ENCODE data around the gene ZNF536. TPM values are rescaled to one million over a fixed set of nuclear protein-coding genes. Genes with fewer than 3 reads are reported as not detected.

The ZNF536 gene
- total RNA-seq, 2 experiments from 2014 or later = not detected

- no peak overlapping the region for H3K4me3 Mint-ChIP-seq
- ChIA-PET CTCF (no interaction called here), POLR2A (no interaction called here)
- H3K27ac Mint-ChIP-seq = no peak overlapping the region
- H3K27me3 Mint-ChIP-seq = peaks cover 3% of the 10 kb centered on the region
- no peaks in the 10 kb centered on the region for H3K9me3 Mint-ChIP-seq (ENCODE audit: low read depth)
- DNase-seq (no peak), ATAC-seq (no peak)
- H3K4me1 Mint-ChIP-seq = no peaks in the 10 kb centered on the region
- intact Hi-C loops (cut with DNase I, micrococcal nuclease) = no loop called here
- no peaks in the 10 kb centered on the region for H3K36me3 Mint-ChIP-seq (ENCODE audit: low read depth)
Observed at GRCh38 chr19:30446850-30447552, 74.8 kb downstream of the ZNF536 start.

GRCh38 chr19:30447553-30447870 lies 75.3 kb downstream of the ZNF536 start:
- Mint-ChIP-seq H3K36me3 (ENCODE audit: low read depth) (no peaks in the 10 kb centered on the region), H3K9me3 (ENCODE audit: low read depth) (no peaks in the 10 kb centered on the region), H3K27me3 (peaks cover 3% of the 10 kb centered on the region), H3K4me1 (no peaks in the 10 kb centered on the region), H3K4me3 (no peak overlapping the region), H3K27ac (no peak overlapping the region)
- intact Hi-C loops (cut with DNase I, micrococcal nuclease) = no loop called here
- DNase-seq (no peak), ATAC-seq (no peak)
- CTCF ChIA-PET = no interaction called here
- POLR2A ChIA-PET = no interaction called here

- ChIA-PET CTCF (no interaction called here), POLR2A (no interaction called here)
- ATAC-seq (no peak), DNase-seq (no peak)
- intact Hi-C loops (cut with DNase I, micrococcal nuclease) = no loop called here
- no peaks in the 10 kb centered on the region for H3K4me1 Mint-ChIP-seq
- H3K27me3 Mint-ChIP-seq = peaks cover 3% of the 10 kb centered on the region
- no peak overlapping the region for H3K27ac Mint-ChIP-seq
- H3K9me3 Mint-ChIP-seq (ENCODE audit: low read depth) = no peaks in the 10 kb centered on the region
- no peak overlapping the region for H3K4me3 Mint-ChIP-seq
- H3K36me3 Mint-ChIP-seq (ENCODE audit: low read depth) = no peaks in the 10 kb centered on the region
Observed at GRCh38 chr19:30448386-30449077, 76.3 kb downstream of the ZNF536 start.

GRCh38 chr19:30449078-30449590 lies 77.0 kb downstream of the ZNF536 start:
- Mint-ChIP-seq H3K4me3 (no peak overlapping the region), H3K4me1 (no peaks in the 10 kb centered on the region), H3K27ac (no peak overlapping the region), H3K36me3 (ENCODE audit: low read depth) (no peaks in the 10 kb centered on the region), H3K27me3 (peaks cover 3% of the 10 kb centered on the region), H3K9me3 (ENCODE audit: low read depth) (no peaks in the 10 kb centered on the region)
- DNase-seq (no peak), ATAC-seq (no peak)
- ChIA-PET POLR2A (no interaction called here), CTCF (no interaction called here)
- intact Hi-C loops (cut with DNase I, micrococcal nuclease) = no loop called here

GRCh38 chr19:30449673-30450072 lies 77.5 kb downstream of the ZNF536 start:
- Mint-ChIP-seq H3K9me3 (ENCODE audit: low read depth) (no peaks in the 10 kb centered on the region), H3K4me3 (no peak overlapping the region), H3K4me1 (no peaks in the 10 kb centered on the region), H3K36me3 (ENCODE audit: low read depth) (no peaks in the 10 kb centered on the region), H3K27ac (no peak overlapping the region), H3K27me3 (peaks cover 3% of the 10 kb centered on the region)
- intact Hi-C loops (cut with DNase I, micrococcal nuclease) = no loop called here
- ATAC-seq (no peak), DNase-seq (no peak)
- ChIA-PET POLR2A (no interaction called here), CTCF (interaction anchor here (0.6 kb wide), 2 partner anchors 100 to 1569 kb away, joined by 3 to 4 read pairs; no protein-coding TSS in a partner anchor)

GRCh38 chr19:30450100-30450499 lies 77.9 kb downstream of the ZNF536 start:
- H3K9me3 Mint-ChIP-seq (ENCODE audit: low read depth) = no peaks in the 10 kb centered on the region
- no peaks in the 10 kb centered on the region for H3K4me1 Mint-ChIP-seq
- no peak overlapping the region for H3K27ac Mint-ChIP-seq
- ChIA-PET CTCF (interaction anchor here (0.6 to 1.3 kb wide), 3 partner anchors 63 to 1569 kb away, joined by 3 to 4 read pairs (median 4); no protein-coding TSS in a partner anchor), POLR2A (no interaction called here)
- H3K27me3 Mint-ChIP-seq = peaks cover 3% of the 10 kb centered on the region
- DNase-seq = no peak
- ATAC-seq = no peak
- H3K36me3 Mint-ChIP-seq (ENCODE audit: low read depth) = no peaks in the 10 kb centered on the region
- no peak overlapping the region for H3K4me3 Mint-ChIP-seq
- intact Hi-C loops (cut with DNase I, micrococcal nuclease) = no loop called here

- no peak overlapping the region for H3K27ac Mint-ChIP-seq
- DNase-seq (no peak), ATAC-seq (no peak)
- H3K4me3 Mint-ChIP-seq = no peak overlapping the region
- no peaks in the 10 kb centered on the region for H3K4me1 Mint-ChIP-seq
- no peaks in the 10 kb centered on the region for H3K36me3 Mint-ChIP-seq (ENCODE audit: low read depth)
- peaks cover 3% of the 10 kb centered on the region for H3K27me3 Mint-ChIP-seq
- H3K9me3 Mint-ChIP-seq (ENCODE audit: low read depth) = no peaks in the 10 kb centered on the region
- intact Hi-C loops (cut with DNase I, micrococcal nuclease) = no loop called here
- ChIA-PET CTCF (interaction anchor here (1.3 kb wide), 1 partner anchor 62 kb away, joined by 4 read pairs; no protein-coding TSS in a partner anchor), POLR2A (no interaction called here)
Observed at GRCh38 chr19:30450835-30451321, 78.7 kb downstream of the ZNF536 start.

GRCh38 chr19:30452931-30453330 lies 80.7 kb downstream of the ZNF536 start:
- no peak overlapping the region for H3K27ac Mint-ChIP-seq
- H3K9me3 Mint-ChIP-seq (ENCODE audit: low read depth) = no peaks in the 10 kb centered on the region
- ChIA-PET POLR2A (no interaction called here), CTCF (no interaction called here)
- no peaks in the 10 kb centered on the region for H3K36me3 Mint-ChIP-seq (ENCODE audit: low read depth)
- intact Hi-C loops (cut with DNase I, micrococcal nuclease) = no loop called here
- no peak overlapping the region for H3K4me3 Mint-ChIP-seq
- no peak for DNase-seq
- H3K27me3 Mint-ChIP-seq = peaks cover 2% of the 10 kb centered on the region
- ATAC-seq = no peak
- no peaks in the 10 kb centered on the region for H3K4me1 Mint-ChIP-seq

GRCh38 chr19:30453743-30454142 lies 81.6 kb downstream of the ZNF536 start:
- ChIA-PET POLR2A (no interaction called here), CTCF (no interaction called here)
- H3K27ac Mint-ChIP-seq = no peak overlapping the region
- intact Hi-C loops (cut with DNase I, micrococcal nuclease) = no loop called here
- no peaks in the 10 kb centered on the region for H3K4me1 Mint-ChIP-seq
- DNase-seq (no peak), ATAC-seq (no peak)
- no peaks in the 10 kb centered on the region for H3K36me3 Mint-ChIP-seq (ENCODE audit: low read depth)
- no peaks in the 10 kb centered on the region for H3K27me3 Mint-ChIP-seq
- H3K4me3 Mint-ChIP-seq = no peak overlapping the region
- peaks cover under 1% of the 10 kb centered on the region for H3K9me3 Mint-ChIP-seq (ENCODE audit: low read depth)

GRCh38 chr19:30455881-30456280 lies 83.7 kb downstream of the ZNF536 start:
- H3K4me1 Mint-ChIP-seq = no peaks in the 10 kb centered on the region
- no peaks in the 10 kb centered on the region for H3K27me3 Mint-ChIP-seq
- ChIA-PET POLR2A (no interaction called here), CTCF (no interaction called here)
- DNase-seq = no peak
- no peaks in the 10 kb centered on the region for H3K36me3 Mint-ChIP-seq (ENCODE audit: low read depth)
- H3K4me3 Mint-ChIP-seq = no peak overlapping the region
- H3K27ac Mint-ChIP-seq = no peak overlapping the region
- H3K9me3 Mint-ChIP-seq (ENCODE audit: low read depth) = peaks cover 3% of the 10 kb centered on the region
- intact Hi-C loops (cut with DNase I, micrococcal nuclease) = no loop called here
- ATAC-seq = no peak

- Mint-ChIP-seq H3K36me3 (ENCODE audit: low read depth) (no peaks in the 10 kb centered on the region), H3K4me1 (no peaks in the 10 kb centered on the region), H3K27ac (no peak overlapping the region), H3K9me3 (ENCODE audit: low read depth) (peaks cover 3% of the 10 kb centered on the region), H3K27me3 (no peaks in the 10 kb centered on the region), H3K4me3 (no peak overlapping the region)
- no peak for DNase-seq
- ChIA-PET CTCF (no interaction called here), POLR2A (no interaction called here)
- intact Hi-C loops (cut with DNase I, micrococcal nuclease) = no loop called here
- no peak for ATAC-seq
Observed at GRCh38 chr19:30457484-30457883, 85.3 kb downstream of the ZNF536 start.

- ATAC-seq (no peak), DNase-seq (no peak)
- H3K9me3 Mint-ChIP-seq (ENCODE audit: low read depth) = peaks cover 3% of the 10 kb centered on the region
- CTCF ChIA-PET = no interaction called here
- no peaks in the 10 kb centered on the region for H3K4me1 Mint-ChIP-seq
- no peaks in the 10 kb centered on the region for H3K27me3 Mint-ChIP-seq
- H3K36me3 Mint-ChIP-seq (ENCODE audit: low read depth) = no peaks in the 10 kb centered on the region
- no peak overlapping the region for H3K27ac Mint-ChIP-seq
- no peak overlapping the region for H3K4me3 Mint-ChIP-seq
- intact Hi-C loops (cut with DNase I, micrococcal nuclease) = no loop called here
- POLR2A ChIA-PET = no interaction called here
Observed at GRCh38 chr19:30459859-30460258, 87.7 kb downstream of the ZNF536 start.

All from activated CD4-positive, alpha-beta T cell treated with anti-CD3 and anti-CD28 coated beads for 36 hours (primary cell).